ENCODE results near the gene NPC1L1.

Gene NPC1L1

GRCh38 chr7:44541876-44542610, 913 bp upstream of the NPC1L1 start:
- H3K27ac ChIP-seq (ENCODE audit: low read depth, low read length, poor library complexity, severe bottlenecking) = no peak overlapping the region
- H3K4me2 ChIP-seq (ENCODE audit: low read length) = no peak overlapping the region
- H3F3A ChIP-seq (ENCODE audit: insufficient read depth, low read length) = no peaks in the 10 kb centered on the region

GRCh38 chr7:44540592-44541027, 520 bp downstream of the NPC1L1 start:
- Histone ChIP-seq H3F3A (ENCODE audit: insufficient read depth, low read length) (no peaks in the 10 kb centered on the region), H3K4me3 (ENCODE audit: low read depth, low read length, poor library complexity, severe bottlenecking) (no peak overlapping the region), H2AFZ (ENCODE audit: low read length) (no peak overlapping the region), H3K36me3 (ENCODE audit: insufficient read depth, low read length) (no peaks in the 10 kb centered on the region), H3K9me2 (ENCODE audit: low read depth, low read length) (no peaks in the 10 kb centered on the region), H3K9ac (ENCODE audit: low read length) (no peak overlapping the region), H3K27ac (ENCODE audit: low read depth, low read length, poor library complexity, severe bottlenecking) (no peak overlapping the region), H3K4me2 (ENCODE audit: low read length) (no peak overlapping the region), H3K79me2 (ENCODE audit: insufficient read depth, low read length) (no peaks in the 10 kb centered on the region), H4K20me1 (ENCODE audit: insufficient read depth, low read length) (no peaks in the 10 kb centered on the region), H3K4me1 (ENCODE audit: insufficient read depth, low read length, severe bottlenecking) (no peaks in the 10 kb centered on the region), H3K27me3 (ENCODE audit: insufficient read depth, low read length) (peaks cover 14% of the 10 kb centered on the region; the same call in 1 of the 2 replicates), H3K9me3 (ENCODE audit: low read length) (no peaks in the 10 kb centered on the region)
- no peak for TF ChIP-seq CTCF (IDR thresholded peaks at IDR 0.05; ENCODE audit: low read length)

More at GRCh38 chr7:44541876-44542610, 913 bp upstream of the NPC1L1 start:
- no peaks in the 10 kb centered on the region for H3K79me2 ChIP-seq (ENCODE audit: insufficient read depth, low read length)
- peaks cover 14% of the 10 kb centered on the region; the same call in 1 of the 2 replicates for H3K27me3 ChIP-seq (ENCODE audit: insufficient read depth, low read length)
- H3K4me1 ChIP-seq (ENCODE audit: insufficient read depth, low read length, severe bottlenecking) = no peaks in the 10 kb centered on the region
- no peaks in the 10 kb centered on the region for H3K36me3 ChIP-seq (ENCODE audit: insufficient read depth, low read length)
- TF ChIP-seq CTCF (IDR thresholded peaks at IDR 0.05; ENCODE audit: low read length) (no peak), EZH2 (IDR thresholded peaks at IDR 0.05; ENCODE audit: borderline replicate concordance, low read length) (no peak)
- no peak overlapping the region for H2AFZ ChIP-seq (ENCODE audit: low read length)
- no peaks in the 10 kb centered on the region for H4K20me1 ChIP-seq (ENCODE audit: insufficient read depth, low read length)
- no peaks in the 10 kb centered on the region for H3K9me2 ChIP-seq (ENCODE audit: low read depth, low read length)
- H3K9ac ChIP-seq (ENCODE audit: low read length) = no peak overlapping the region
- no peak overlapping the region for H3K4me3 ChIP-seq (ENCODE audit: low read depth, low read length, poor library complexity, severe bottlenecking)
- H3K9me3 ChIP-seq (ENCODE audit: low read length) = no peaks in the 10 kb centered on the region

- TF ChIP-seq CTCF (IDR thresholded peaks at IDR 0.05; ENCODE audit: low read length) (no peak), EZH2 (IDR thresholded peaks at IDR 0.05; ENCODE audit: borderline replicate concordance, low read length) (no peak)
- H4K20me1 ChIP-seq (ENCODE audit: insufficient read depth, low read length) = no peaks in the 10 kb centered on the region
- no peak overlapping the region for H3K4me2 ChIP-seq (ENCODE audit: low read length)
- H3K27ac ChIP-seq (ENCODE audit: low read depth, low read length, poor library complexity, severe bottlenecking) = no peak overlapping the region
- H2AFZ ChIP-seq (ENCODE audit: low read length) = no peak overlapping the region
- no peaks in the 10 kb centered on the region for H3K4me1 ChIP-seq (ENCODE audit: insufficient read depth, low read length, severe bottlenecking)
- no peaks in the 10 kb centered on the region for H3F3A ChIP-seq (ENCODE audit: insufficient read depth, low read length)
- no peak overlapping the region for H3K4me3 ChIP-seq (ENCODE audit: low read depth, low read length, poor library complexity, severe bottlenecking)
- no peaks in the 10 kb centered on the region for H3K36me3 ChIP-seq (ENCODE audit: insufficient read depth, low read length)
- no peaks in the 10 kb centered on the region for H3K9me2 ChIP-seq (ENCODE audit: low read depth, low read length)
- H3K9ac ChIP-seq (ENCODE audit: low read length) = no peak overlapping the region
- H3K79me2 ChIP-seq (ENCODE audit: insufficient read depth, low read length) = no peaks in the 10 kb centered on the region
- no peaks in the 10 kb centered on the region for H3K9me3 ChIP-seq (ENCODE audit: low read length)
- peaks cover 14% of the 10 kb centered on the region; the same call in 1 of the 2 replicates for H3K27me3 ChIP-seq (ENCODE audit: insufficient read depth, low read length)
Observed at GRCh38 chr7:44539669-44540506, 1.2 kb downstream of the NPC1L1 start.

All from OCI-LY1 (cell line).